Lower lobe of right lung (tissue), 2 donors: Measurements from ENCODE around the gene PLSCR1. TPM values are rescaled to one million over a fixed set of nuclear protein-coding genes. Genes with fewer than 3 reads are reported as not detected.

Experiments used
- ATAC-seq, 2 donors: fragments of 200-7000 bp; cut with Tn5 transposase; one replicate each; pipeline ENCODE4 v1.9.1; 2020 to 2022; ENCODE audit warnings: mild to moderate bottlenecking in 2 of 2, moderate library complexity in 2 of 2
- DNase-seq: peaks from one replicate; pipeline ENCODE4 v3.0.0-alpha.2; 2020
- H3K27ac ChIP-seq: fragments of 200-600 bp; one replicate; pipeline ENCODE4 v1.8.0; 2022
- H3K27me3 ChIP-seq: fragments of 200-600 bp; one replicate; pipeline ENCODE4 v1.8.0; 2022; ENCODE audit warnings: low read depth
- H3K36me3 ChIP-seq: fragments of 200-600 bp; one replicate; pipeline ENCODE4 v1.8.0; 2022; ENCODE audit warnings: mild to moderate bottlenecking
- H3K4me1 ChIP-seq: fragments of 200-600 bp; one replicate; pipeline ENCODE4 v1.8.0; 2022
- H3K4me3 ChIP-seq: fragments of 200-600 bp; one replicate; pipeline ENCODE4 v1.8.0; 2022; ENCODE audit warnings: mild to moderate bottlenecking
- H3K9me3 ChIP-seq: fragments of 200-600 bp; one replicate; pipeline ENCODE4 v1.8.0; 2022
- CTCF ChIP-seq: fragments of 200-600 bp; IDR thresholded peaks from one replicate; pipeline ENCODE4 v1.8.0; 2022; ENCODE audit warnings: antibody characterized with exemption, mild to moderate bottlenecking
- intact Hi-C: fragments of 100-400 bp; cut with DNase I; formaldehyde crosslinking; loops from one replicate; pipeline ENCODE4 v1.11.0; 2022
- total RNA-seq: library from RNA; stranded (reverse); fragmentation: NEBNext Ultra II Directional; extraction: Animal tissue kit (Norgen Biotek cat#: 25700); gene quantifications from one replicate; pipeline ENCODE4 v1.2.1, GENCODE V29; 2021
- donor health status: DM: no; HTN: yes; CAD: no; lungs with severe emphysema.

The PLSCR1 gene
- total RNA-seq, 1 donor from 2014 or later: 194 TPM

- no peak for TF ChIP-seq CTCF
- no peak for ATAC-seq
- intact Hi-C loops: loop anchor here (10.0 kb wide), 1 partner anchor 367 kb away; no protein-coding TSS in a partner anchor
These were observed 37.6 kb upstream of the PLSCR1 start for GRCh38 chr3:146581951-146582467.

GRCh38 chr3:146581080-146581601 is 36.7 kb upstream of the PLSCR1 start:
- Histone ChIP-seq H3K27ac (no peak overlapping the region), H3K9me3 (no peaks in the 10 kb centered on the region), H3K36me3 (no peaks in the 10 kb centered on the region), H3K27me3 (no peaks in the 10 kb centered on the region), H3K4me3 (no peak overlapping the region), H3K4me1 (no peaks in the 10 kb centered on the region)
- intact Hi-C loops: loop anchor here (10.0 kb wide), 1 partner anchor 366 kb away; no protein-coding TSS in a partner anchor
- TF ChIP-seq CTCF: no peak
- no peak for ATAC-seq
- DNase-seq: no peak

More at GRCh38 chr3:146581951-146582467, 37.6 kb upstream of the PLSCR1 start:
- Histone ChIP-seq H3K4me1 (no peaks in the 10 kb centered on the region), H3K27me3 (no peaks in the 10 kb centered on the region), H3K9me3 (no peaks in the 10 kb centered on the region), H3K4me3 (no peak overlapping the region), H3K36me3 (no peaks in the 10 kb centered on the region), H3K27ac (no peak overlapping the region)
- no peak for DNase-seq

GRCh38 chr3:146577662-146578061 is 33.3 kb upstream of the PLSCR1 start:
- ATAC-seq: peak in 1 of 2 donors; percentile 69
- H3K36me3 ChIP-seq: no peaks in the 10 kb centered on the region
- no peaks in the 10 kb centered on the region for H3K9me3 ChIP-seq
- DNase-seq: no peak
- H3K27me3 ChIP-seq: no peaks in the 10 kb centered on the region
- H3K4me1 ChIP-seq: no peaks in the 10 kb centered on the region
- no peak overlapping the region for H3K27ac ChIP-seq
- H3K4me3 ChIP-seq: no peak overlapping the region
- peak; percentile 52 for TF ChIP-seq CTCF
- intact Hi-C loops: no loop called here

GRCh38 chr3:146575636-146576035 is 31.2 kb upstream of the PLSCR1 start:
- Histone ChIP-seq H3K4me1 (no peaks in the 10 kb centered on the region), H3K27me3 (no peaks in the 10 kb centered on the region), H3K4me3 (no peak overlapping the region), H3K9me3 (no peaks in the 10 kb centered on the region), H3K36me3 (no peaks in the 10 kb centered on the region), H3K27ac (no peak overlapping the region)
- DNase-seq (no peak), ATAC-seq (no peak)
- intact Hi-C loops: no loop called here
- no peak for TF ChIP-seq CTCF

GRCh38 chr3:146574173-146574572 is 29.8 kb upstream of the PLSCR1 start:
- ATAC-seq (no peak), DNase-seq (no peak)
- no peak for TF ChIP-seq CTCF
- intact Hi-C loops: no loop called here
- no peaks in the 10 kb centered on the region for H3K36me3 ChIP-seq
- no peak overlapping the region for H3K27ac ChIP-seq
- no peaks in the 10 kb centered on the region for H3K4me1 ChIP-seq
- no peaks in the 10 kb centered on the region for H3K9me3 ChIP-seq
- no peaks in the 10 kb centered on the region for H3K27me3 ChIP-seq
- no peak overlapping the region for H3K4me3 ChIP-seq
